Neural progenitor cell (in vitro differentiated cells): ENCODE results near the gene PPARGC1A. TPM values are rescaled to one million over a fixed set of nuclear protein-coding genes. Genes with fewer than 3 reads are reported as not detected.

Experiments used
- DNase-seq: peaks from one replicate; pipeline ENCODE4 v3.0.0-alpha.2; 2016; ENCODE audit warnings: low spot score
- H2AFZ ChIP-seq: fragments of 200-600 bp; sonication (generic); replicated peaks from 2 replicates; pipeline ENCODE4 v1.6.1; 2016; ENCODE audit warnings: antibody characterized with exemption
- H3F3A ChIP-seq: fragments of 200-600 bp; sonication (generic); 2 replicates; pipeline ENCODE4 v1.6.1; 2016; ENCODE audit warnings: antibody characterized with exemption, low read depth
- H3K27ac ChIP-seq: fragments of 200-600 bp; sonication (generic); 2 replicates; pipeline ENCODE4 v1.5.1; 2016; ENCODE audit warnings: mild to moderate bottlenecking
- H3K27me3 ChIP-seq: fragments of 200-600 bp; sonication (generic); 2 replicates; pipeline ENCODE4 v1.6.1; 2016; ENCODE audit warnings: mild to moderate bottlenecking, moderate library complexity
- H3K36me3 ChIP-seq: fragments of 200-600 bp; sonication (generic); 2 replicates; pipeline ENCODE4 v1.5.1; 2016
- H3K4me1 ChIP-seq: fragments of 200-600 bp; sonication (generic); 2 replicates; pipeline ENCODE4 v1.6.1; 2016; ENCODE audit warnings: mixed run types
- H3K4me2 ChIP-seq: fragments of 200-600 bp; sonication (generic); 2 replicates; pipeline ENCODE4 v1.6.1; 2016
- H3K4me3 ChIP-seq: fragments of 200-600 bp; sonication (generic); 2 replicates; pipeline ENCODE4 v1.5.1; 2016
- H3K79me2 ChIP-seq: fragments of 200-600 bp; sonication (generic); 2 replicates; pipeline ENCODE4 v1.6.1; 2016; ENCODE audit warnings: low read depth
- H3K9ac ChIP-seq: fragments of 200-600 bp; sonication (generic); 2 replicates; pipeline ENCODE4 v1.6.1; 2016
- H3K9me3 ChIP-seq: fragments of 200-600 bp; sonication (generic); 2 replicates; pipeline ENCODE4 v1.5.1; 2016; ENCODE audit warnings: low read depth
- H4K20me1 ChIP-seq: fragments of 200-600 bp; sonication (generic); 2 replicates; pipeline ENCODE4 v1.6.1; 2016; ENCODE audit warnings: low read depth
- H3K27ac Mint-ChIP-seq: 3 replicates; pipeline ENCODE4 v1.8.0; 2021; ENCODE audit warnings: mixed read lengths
- H3K27me3 Mint-ChIP-seq: 2 replicates; pipeline ENCODE4 v1.8.0; 2022; ENCODE audit warnings: low read depth, mild to moderate bottlenecking, inconsistent platforms, moderate library complexity, mixed read lengths; ENCODE audit not compliant: insufficient read depth
- H3K36me3 Mint-ChIP-seq: 3 replicates; pipeline ENCODE4 v1.8.0; 2021; ENCODE audit warnings: mixed read lengths
- H3K4me1 Mint-ChIP-seq: 3 replicates; pipeline ENCODE4 v1.8.0; 2021; ENCODE audit warnings: mixed read lengths
- H3K4me3 Mint-ChIP-seq: 3 replicates; pipeline ENCODE4 v1.8.0; 2021; ENCODE audit warnings: mild to moderate bottlenecking, moderate library complexity, mixed read lengths
- H3K9me3 Mint-ChIP-seq: 3 replicates; pipeline ENCODE4 v1.8.0; 2020; ENCODE audit warnings: mixed read lengths
- EZH2 ChIP-seq: fragments of 200-600 bp; sonication (generic); IDR thresholded peaks from 2 replicates; pipeline ENCODE4 v1.6.1; 2017; ENCODE audit warnings: antibody characterized with exemption, mild to moderate bottlenecking, moderate library complexity
- EZH2phosphoT487 ChIP-seq: fragments of 200-600 bp; sonication (generic); IDR thresholded peaks from 2 replicates; pipeline ENCODE4 v1.6.1; 2017; ENCODE audit warnings: antibody characterized with exemption
- total RNA-seq: library from RNA; depleted of rRNA; stranded (reverse); fragments of >200 nt; gene quantifications from 2 replicates; pipeline ENCODE4 v1.2.3, GENCODE V29; 2015; ENCODE audit warnings: low replicate concordance
- TF ChIP-seq, protein P1 (sequence below): fragments of 200-600 bp; sonication (generic); IDR thresholded peaks from 2 replicates; pipeline ENCODE4 v1.5.1; 2017; ENCODE audit warnings: antibody characterized with exemption, mild to moderate bottlenecking

The PPARGC1A gene
- total RNA-seq, 1 donor from 2014 or later: 6.6 TPM

DNA sequence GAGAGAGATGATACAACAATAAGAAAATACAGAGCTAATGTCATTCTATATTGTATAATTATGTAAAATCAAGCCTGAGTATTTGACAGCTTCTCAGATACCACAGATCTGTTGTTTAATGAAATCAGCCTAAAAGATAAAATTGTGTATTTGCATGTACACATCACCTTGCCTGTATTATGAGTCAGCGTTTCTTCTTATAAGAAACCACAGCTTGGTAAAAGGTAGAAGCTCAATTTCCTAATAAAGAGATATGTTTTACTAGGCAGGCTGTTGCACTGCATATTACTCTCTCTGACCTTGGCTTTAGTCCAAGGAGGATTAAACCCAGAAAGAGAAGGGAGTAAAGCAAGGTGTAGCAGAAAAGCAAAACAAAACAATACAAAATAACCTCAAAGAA is 121.3 kb downstream of the PPARGC1A start:
- Histone ChIP-seq H3K4me2 (no peak overlapping the region), H2AFZ (no peak overlapping the region), H4K20me1 (no peaks in the 10 kb centered on the region), H3K79me2 (no peaks in the 10 kb centered on the region), H3F3A (no peaks in the 10 kb centered on the region), H3K27ac (no peak overlapping the region), H3K4me3 (no peak overlapping the region), H3K9me3 (no peaks in the 10 kb centered on the region), H3K4me1 (no peaks in the 10 kb centered on the region), H3K27me3 (no peaks in the 10 kb centered on the region), H3K36me3 (no peaks in the 10 kb centered on the region), H3K9ac (no peak overlapping the region)
- Mint-ChIP-seq H3K9me3 (no peaks in the 10 kb centered on the region), H3K27ac (no peak overlapping the region), H3K4me3 (no peak overlapping the region), H3K4me1 (no peaks in the 10 kb centered on the region), H3K27me3 (peaks cover 2% of the 10 kb centered on the region), H3K36me3 (no peaks in the 10 kb centered on the region)
- no peak for TF ChIP-seq EZH2
- no peak for TF ChIP-seq EZH2phosphoT487
- TF ChIP-seq, protein P1, sequence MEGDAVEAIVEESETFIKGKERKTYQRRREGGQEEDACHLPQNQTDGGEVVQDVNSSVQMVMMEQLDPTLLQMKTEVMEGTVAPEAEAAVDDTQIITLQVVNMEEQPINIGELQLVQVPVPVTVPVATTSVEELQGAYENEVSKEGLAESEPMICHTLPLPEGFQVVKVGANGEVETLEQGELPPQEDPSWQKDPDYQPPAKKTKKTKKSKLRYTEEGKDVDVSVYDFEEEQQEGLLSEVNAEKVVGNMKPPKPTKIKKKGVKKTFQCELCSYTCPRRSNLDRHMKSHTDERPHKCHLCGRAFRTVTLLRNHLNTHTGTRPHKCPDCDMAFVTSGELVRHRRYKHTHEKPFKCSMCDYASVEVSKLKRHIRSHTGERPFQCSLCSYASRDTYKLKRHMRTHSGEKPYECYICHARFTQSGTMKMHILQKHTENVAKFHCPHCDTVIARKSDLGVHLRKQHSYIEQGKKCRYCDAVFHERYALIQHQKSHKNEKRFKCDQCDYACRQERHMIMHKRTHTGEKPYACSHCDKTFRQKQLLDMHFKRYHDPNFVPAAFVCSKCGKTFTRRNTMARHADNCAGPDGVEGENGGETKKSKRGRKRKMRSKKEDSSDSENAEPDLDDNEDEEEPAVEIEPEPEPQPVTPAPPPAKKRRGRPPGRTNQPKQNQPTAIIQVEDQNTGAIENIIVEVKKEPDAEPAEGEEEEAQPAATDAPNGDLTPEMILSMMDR: no peak
- DNase-seq: no peak

DNA sequence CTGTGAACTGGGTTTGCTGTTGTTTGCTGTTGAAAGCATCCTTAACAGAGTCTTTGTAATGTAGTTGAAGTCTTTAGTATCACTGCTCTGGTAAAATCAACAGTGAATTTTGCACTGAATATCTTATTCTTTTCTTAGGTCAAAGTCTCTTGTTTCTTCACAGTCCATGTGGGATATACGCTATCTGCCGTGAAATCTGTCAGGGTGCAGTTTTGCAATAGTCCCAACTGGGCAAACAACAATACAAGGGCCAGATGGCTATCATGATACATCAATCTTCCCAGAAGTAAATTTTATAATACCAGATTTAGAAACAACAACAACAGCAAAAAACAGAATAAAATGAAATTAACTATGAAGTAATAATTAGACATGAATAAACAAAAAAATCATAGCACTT is 123.5 kb downstream of the PPARGC1A start:
- Histone ChIP-seq H3K9ac (no peak overlapping the region), H3K27me3 (no peaks in the 10 kb centered on the region), H3K36me3 (no peaks in the 10 kb centered on the region), H3K4me1 (no peaks in the 10 kb centered on the region), H3K4me2 (no peak overlapping the region), H3K4me3 (no peak overlapping the region), H3K9me3 (no peaks in the 10 kb centered on the region), H2AFZ (no peak overlapping the region), H4K20me1 (no peaks in the 10 kb centered on the region), H3F3A (no peaks in the 10 kb centered on the region), H3K79me2 (no peaks in the 10 kb centered on the region), H3K27ac (no peak overlapping the region)
- H3K9me3 Mint-ChIP-seq: no peaks in the 10 kb centered on the region
- no peak overlapping the region for H3K27ac Mint-ChIP-seq
- peaks cover 2% of the 10 kb centered on the region for H3K27me3 Mint-ChIP-seq
- DNase-seq: no peak
- no peak for TF ChIP-seq EZH2
- TF ChIP-seq EZH2phosphoT487: no peak
- TF ChIP-seq, protein P1: no peak
- no peaks in the 10 kb centered on the region for H3K36me3 Mint-ChIP-seq
- H3K4me3 Mint-ChIP-seq: no peak overlapping the region
- H3K4me1 Mint-ChIP-seq: no peaks in the 10 kb centered on the region

DNA sequence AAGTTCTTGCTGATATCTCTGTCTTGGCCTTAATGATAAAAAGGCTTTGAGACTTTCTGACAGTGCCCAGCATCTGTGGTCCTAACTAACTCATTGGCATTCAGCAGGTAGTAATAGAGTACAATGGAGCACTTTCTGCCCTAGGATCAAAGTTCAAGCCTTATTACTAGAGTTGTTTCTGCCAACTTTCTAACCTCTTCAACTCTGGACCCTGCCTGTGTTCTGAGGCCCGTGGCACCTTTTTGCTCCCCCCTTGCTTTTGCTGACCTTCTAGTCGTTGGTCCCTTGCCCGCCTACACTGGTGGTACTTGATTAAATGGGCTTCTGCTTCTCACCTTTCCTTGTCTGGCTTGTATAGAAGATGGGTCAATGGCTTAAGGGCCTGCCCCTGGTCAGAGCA is 126.3 kb downstream of the PPARGC1A start:
- Histone ChIP-seq H3K9ac (no peak overlapping the region), H4K20me1 (no peaks in the 10 kb centered on the region), H3K36me3 (no peaks in the 10 kb centered on the region), H3K79me2 (no peaks in the 10 kb centered on the region), H3F3A (no peaks in the 10 kb centered on the region), H3K4me3 (no peak overlapping the region), H3K27ac (no peak overlapping the region), H3K9me3 (no peaks in the 10 kb centered on the region), H2AFZ (no peak overlapping the region), H3K27me3 (no peaks in the 10 kb centered on the region), H3K4me1 (no peaks in the 10 kb centered on the region), H3K4me2 (no peak overlapping the region)
- Mint-ChIP-seq H3K27ac (no peak overlapping the region), H3K27me3 (peaks cover 2% of the 10 kb centered on the region), H3K36me3 (no peaks in the 10 kb centered on the region), H3K4me3 (no peak overlapping the region), H3K4me1 (peaks cover 6% of the 10 kb centered on the region), H3K9me3 (no peaks in the 10 kb centered on the region)
- no peak for DNase-seq
- TF ChIP-seq EZH2phosphoT487 (no peak), EZH2 (no peak)
- TF ChIP-seq, protein P1: no peak

DNA sequence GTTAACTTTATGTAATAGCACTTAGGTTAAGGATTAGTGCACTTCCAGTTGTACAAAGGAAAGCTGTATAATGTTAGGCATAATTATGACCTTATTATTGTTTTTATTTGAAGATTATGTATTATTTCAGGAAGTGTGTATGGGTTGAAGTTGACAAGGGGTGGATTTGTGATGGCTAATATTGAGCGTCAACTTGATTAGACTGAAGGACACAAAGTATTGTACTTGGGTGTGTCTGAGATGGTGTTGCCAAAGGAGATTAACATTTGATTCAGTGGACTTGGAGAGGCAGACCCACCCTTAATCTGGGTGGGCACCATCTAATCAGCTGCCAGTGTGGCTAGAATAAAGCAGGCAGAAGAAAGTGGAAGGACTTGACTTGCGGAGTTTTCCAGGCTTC is 127.3 kb downstream of the PPARGC1A start:
- Histone ChIP-seq H3K9ac (no peak overlapping the region), H3F3A (no peaks in the 10 kb centered on the region), H3K4me3 (no peak overlapping the region), H3K4me2 (no peak overlapping the region), H3K36me3 (no peaks in the 10 kb centered on the region), H3K27me3 (no peaks in the 10 kb centered on the region), H4K20me1 (no peaks in the 10 kb centered on the region), H3K79me2 (no peaks in the 10 kb centered on the region), H3K9me3 (no peaks in the 10 kb centered on the region), H2AFZ (no peak overlapping the region), H3K27ac (no peak overlapping the region), H3K4me1 (no peaks in the 10 kb centered on the region)
- Mint-ChIP-seq H3K4me3 (no peak overlapping the region), H3K27me3 (peaks cover 2% of the 10 kb centered on the region), H3K27ac (no peak overlapping the region), H3K4me1 (peaks cover 6% of the 10 kb centered on the region), H3K36me3 (no peaks in the 10 kb centered on the region), H3K9me3 (no peaks in the 10 kb centered on the region)
- no peak for DNase-seq
- TF ChIP-seq, protein P1: no peak
- TF ChIP-seq EZH2phosphoT487 (no peak), EZH2 (no peak)
